Measurements from ENCODE around the gene CCDC91.

- TF ChIP-seq, protein P1, sequence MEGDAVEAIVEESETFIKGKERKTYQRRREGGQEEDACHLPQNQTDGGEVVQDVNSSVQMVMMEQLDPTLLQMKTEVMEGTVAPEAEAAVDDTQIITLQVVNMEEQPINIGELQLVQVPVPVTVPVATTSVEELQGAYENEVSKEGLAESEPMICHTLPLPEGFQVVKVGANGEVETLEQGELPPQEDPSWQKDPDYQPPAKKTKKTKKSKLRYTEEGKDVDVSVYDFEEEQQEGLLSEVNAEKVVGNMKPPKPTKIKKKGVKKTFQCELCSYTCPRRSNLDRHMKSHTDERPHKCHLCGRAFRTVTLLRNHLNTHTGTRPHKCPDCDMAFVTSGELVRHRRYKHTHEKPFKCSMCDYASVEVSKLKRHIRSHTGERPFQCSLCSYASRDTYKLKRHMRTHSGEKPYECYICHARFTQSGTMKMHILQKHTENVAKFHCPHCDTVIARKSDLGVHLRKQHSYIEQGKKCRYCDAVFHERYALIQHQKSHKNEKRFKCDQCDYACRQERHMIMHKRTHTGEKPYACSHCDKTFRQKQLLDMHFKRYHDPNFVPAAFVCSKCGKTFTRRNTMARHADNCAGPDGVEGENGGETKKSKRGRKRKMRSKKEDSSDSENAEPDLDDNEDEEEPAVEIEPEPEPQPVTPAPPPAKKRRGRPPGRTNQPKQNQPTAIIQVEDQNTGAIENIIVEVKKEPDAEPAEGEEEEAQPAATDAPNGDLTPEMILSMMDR (IDR thresholded peaks at IDR 0.05), result no peak
- TF ChIP-seq POLR2A (IDR thresholded peaks at IDR 0.05), result no peak
Measured at GRCh38 chr12:28343713-28344112, 153.5 kb downstream of the CCDC91 start.

All from Peyer's patch (tissue), 4 donors.